Measurements from ENCODE around the gene CLSTN2.

DNA sequence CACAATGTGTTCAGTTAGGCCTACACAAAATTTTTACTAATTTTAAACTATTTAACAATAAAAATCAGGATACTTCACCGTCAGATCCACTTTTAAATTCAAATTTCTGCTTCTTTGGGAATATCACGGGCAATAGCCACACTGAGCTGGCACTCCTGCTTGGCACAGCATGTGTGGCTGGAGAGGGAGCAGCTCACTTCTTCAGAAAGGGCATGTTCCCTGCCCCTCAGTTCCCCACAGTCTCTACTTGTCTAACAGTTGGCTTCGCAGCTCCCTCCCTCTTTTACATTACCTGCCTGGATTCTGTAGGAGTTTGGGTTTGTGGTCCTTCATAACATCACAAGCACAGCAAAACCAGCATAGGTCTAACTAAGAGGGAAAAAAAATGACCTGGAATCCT, 666.9 kb downstream of the CLSTN2 start:
- TF ChIP-seq, protein P1, sequence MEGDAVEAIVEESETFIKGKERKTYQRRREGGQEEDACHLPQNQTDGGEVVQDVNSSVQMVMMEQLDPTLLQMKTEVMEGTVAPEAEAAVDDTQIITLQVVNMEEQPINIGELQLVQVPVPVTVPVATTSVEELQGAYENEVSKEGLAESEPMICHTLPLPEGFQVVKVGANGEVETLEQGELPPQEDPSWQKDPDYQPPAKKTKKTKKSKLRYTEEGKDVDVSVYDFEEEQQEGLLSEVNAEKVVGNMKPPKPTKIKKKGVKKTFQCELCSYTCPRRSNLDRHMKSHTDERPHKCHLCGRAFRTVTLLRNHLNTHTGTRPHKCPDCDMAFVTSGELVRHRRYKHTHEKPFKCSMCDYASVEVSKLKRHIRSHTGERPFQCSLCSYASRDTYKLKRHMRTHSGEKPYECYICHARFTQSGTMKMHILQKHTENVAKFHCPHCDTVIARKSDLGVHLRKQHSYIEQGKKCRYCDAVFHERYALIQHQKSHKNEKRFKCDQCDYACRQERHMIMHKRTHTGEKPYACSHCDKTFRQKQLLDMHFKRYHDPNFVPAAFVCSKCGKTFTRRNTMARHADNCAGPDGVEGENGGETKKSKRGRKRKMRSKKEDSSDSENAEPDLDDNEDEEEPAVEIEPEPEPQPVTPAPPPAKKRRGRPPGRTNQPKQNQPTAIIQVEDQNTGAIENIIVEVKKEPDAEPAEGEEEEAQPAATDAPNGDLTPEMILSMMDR (IDR thresholded peaks at IDR 0.05): no peak
- TF ChIP-seq POLR2A (IDR thresholded peaks at IDR 0.05; ENCODE audit: low read depth): no peak

Measured in esophagus muscularis mucosa (tissue), 3 donors.